ENCODE measurements around the gene JMJD7. TPM values are rescaled to one million over a fixed set of nuclear protein-coding genes. Genes with fewer than 3 reads are reported as not detected.
A peak's percentile ranks its signal among the peaks of the same experiment; 100 is the strongest.

Gene JMJD7
- total RNA-seq, 2 donors from 2014 or later = 12.0 to 16.6 TPM

GRCh38 chr15:41880156-41880877 lies 52.4 kb downstream of the JMJD7 start:
- Mint-ChIP-seq H3K27me3 (peaks cover 10% of the 10 kb centered on the region), H3K36me3 (ENCODE audit: low read depth) (no peaks in the 10 kb centered on the region), H3K4me1 (peaks cover 5% of the 10 kb centered on the region), H3K27ac (no peak overlapping the region), H3K9me3 (no peaks in the 10 kb centered on the region), H3K4me3 (no peak overlapping the region)
- ATAC-seq (replicated peaks) = no peak

- no peaks in the 10 kb centered on the region for H3K36me3 Mint-ChIP-seq (ENCODE audit: low read depth)
- no peak overlapping the region for H3K27ac Mint-ChIP-seq
- peaks cover 10% of the 10 kb centered on the region for H3K27me3 Mint-ChIP-seq
Observed at GRCh38 chr15:41881086-41881485, 53.2 kb downstream of the JMJD7 start.

GRCh38 chr15:41881550-41881919 lies 53.6 kb downstream of the JMJD7 start:
- peak overlapping the region; percentile 45 for H3K4me3 Mint-ChIP-seq
- peaks cover 8% of the 10 kb centered on the region for H3K4me1 Mint-ChIP-seq
- peaks cover 10% of the 10 kb centered on the region for H3K27me3 Mint-ChIP-seq
- no peaks in the 10 kb centered on the region for H3K36me3 Mint-ChIP-seq (ENCODE audit: low read depth)
- no peaks in the 10 kb centered on the region for H3K9me3 Mint-ChIP-seq
- no peak for ATAC-seq (replicated peaks)
- H3K27ac Mint-ChIP-seq = no peak overlapping the region

More at GRCh38 chr15:41881086-41881485, 53.2 kb downstream of the JMJD7 start:
- Mint-ChIP-seq H3K4me1 (peaks cover 8% of the 10 kb centered on the region), H3K9me3 (no peaks in the 10 kb centered on the region), H3K4me3 (peak overlapping the region; percentile 45)
- ATAC-seq (replicated peaks) = no peak

- Mint-ChIP-seq H3K27ac (no peak overlapping the region), H3K36me3 (ENCODE audit: low read depth) (no peaks in the 10 kb centered on the region), H3K4me1 (peaks cover 8% of the 10 kb centered on the region), H3K4me3 (no peak overlapping the region), H3K27me3 (peaks cover 10% of the 10 kb centered on the region), H3K9me3 (no peaks in the 10 kb centered on the region)
- peak; percentile 35 for ATAC-seq (replicated peaks)
Observed at GRCh38 chr15:41881920-41882688, 54.2 kb downstream of the JMJD7 start.

DNA sequence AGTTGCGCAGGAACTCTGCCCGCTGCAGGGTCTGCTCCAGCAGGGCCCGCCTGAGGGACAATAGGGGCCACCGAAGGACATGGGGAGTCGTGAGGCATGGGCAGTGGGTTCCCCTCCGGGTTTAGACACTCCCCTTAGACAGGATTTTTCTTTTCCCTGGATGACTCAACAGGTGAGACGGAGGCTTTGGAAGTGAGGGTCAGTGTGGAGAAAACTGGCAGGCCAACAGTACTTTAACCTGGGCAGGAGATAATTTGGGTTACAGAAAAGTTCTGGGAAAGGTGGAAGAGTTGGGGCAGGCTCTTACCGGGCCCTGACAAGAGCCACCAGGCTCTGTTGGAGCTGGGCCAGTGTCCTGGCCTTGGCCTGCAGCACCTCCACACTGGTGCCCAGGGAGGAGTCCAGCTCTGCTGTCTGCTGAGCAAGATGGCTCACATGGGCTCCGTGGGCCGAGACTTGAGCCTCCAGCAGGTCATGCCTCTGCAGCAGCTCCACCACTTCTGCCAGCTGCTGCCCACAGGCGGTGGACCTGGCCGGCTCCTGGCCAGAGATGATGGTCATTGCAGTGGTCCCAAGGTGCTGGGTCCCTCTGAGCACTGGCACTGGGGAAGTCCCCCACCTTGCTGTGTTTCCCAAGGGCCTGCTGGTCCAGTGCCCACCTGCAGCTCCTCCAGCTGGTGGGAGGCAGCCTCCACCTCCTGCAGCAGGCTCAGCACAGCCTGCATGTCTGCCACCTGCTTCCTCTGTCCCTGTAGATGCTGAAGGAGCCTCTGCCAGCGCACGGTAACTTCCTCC lies 55.0 kb downstream of the JMJD7 start:
- ATAC-seq (replicated peaks) = no peak

DNA sequence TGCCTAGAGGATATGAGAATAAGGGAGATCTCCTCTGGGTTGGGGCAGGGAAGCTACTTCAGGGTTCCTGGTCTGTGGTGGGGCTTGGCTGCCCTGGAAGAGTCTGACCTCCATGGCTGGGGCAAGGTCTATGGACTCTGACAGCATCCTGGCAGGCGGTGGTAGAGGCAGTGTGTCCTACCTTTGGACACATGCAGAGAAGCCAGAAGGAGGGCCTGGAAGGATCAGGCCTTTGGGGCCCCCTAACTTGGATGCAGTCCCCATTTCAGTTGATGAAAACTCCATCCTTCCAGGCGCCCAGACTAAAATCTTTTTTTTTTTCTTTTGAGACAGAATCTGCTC lies 55.6 kb downstream of the JMJD7 start:
- peaks cover 9% of the 10 kb centered on the region for H3K4me1 Mint-ChIP-seq
- no peaks in the 10 kb centered on the region for H3K36me3 Mint-ChIP-seq (ENCODE audit: low read depth)
- H3K4me3 Mint-ChIP-seq = no peak overlapping the region
- ATAC-seq (replicated peaks) = no peak
- H3K9me3 Mint-ChIP-seq = no peaks in the 10 kb centered on the region
- H3K27me3 Mint-ChIP-seq = peaks cover 10% of the 10 kb centered on the region
- H3K27ac Mint-ChIP-seq = no peak overlapping the region

More for the DNA sequence above, 55.0 kb downstream of the JMJD7 start:
- no peaks in the 10 kb centered on the region for H3K36me3 Mint-ChIP-seq (ENCODE audit: low read depth)
- peaks cover 8% of the 10 kb centered on the region for H3K4me1 Mint-ChIP-seq
- no peak overlapping the region for H3K27ac Mint-ChIP-seq
- H3K9me3 Mint-ChIP-seq = no peaks in the 10 kb centered on the region
- peaks cover 10% of the 10 kb centered on the region for H3K27me3 Mint-ChIP-seq
- H3K4me3 Mint-ChIP-seq = no peak overlapping the region

DNA sequence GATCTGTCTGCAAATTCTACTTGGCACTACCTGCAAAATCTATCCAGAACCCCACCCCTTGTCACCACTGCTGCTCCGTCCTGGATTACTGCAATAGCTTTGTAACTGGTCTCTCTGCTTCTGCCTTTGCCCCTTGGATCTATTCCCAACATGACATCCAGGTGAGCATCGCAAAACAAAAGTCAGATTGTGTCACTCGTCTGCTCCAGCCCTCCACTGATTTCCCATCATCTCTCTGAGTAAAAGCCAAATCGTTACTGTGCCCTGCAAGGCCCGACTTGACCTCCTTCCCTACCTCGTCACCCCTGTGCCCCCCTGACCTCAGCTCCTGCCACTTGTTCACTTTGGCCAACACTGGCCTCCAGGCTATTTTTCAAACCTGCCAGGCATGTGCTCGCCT lies 56.6 kb downstream of the JMJD7 start:
- H3K4me3 Mint-ChIP-seq = no peak overlapping the region
- no peaks in the 10 kb centered on the region for H3K36me3 Mint-ChIP-seq (ENCODE audit: low read depth)
- peaks cover 14% of the 10 kb centered on the region for H3K4me1 Mint-ChIP-seq
- peaks cover 10% of the 10 kb centered on the region for H3K27me3 Mint-ChIP-seq
- no peaks in the 10 kb centered on the region for H3K9me3 Mint-ChIP-seq
- H3K27ac Mint-ChIP-seq = no peak overlapping the region
- ATAC-seq (replicated peaks) = no peak

DNA sequence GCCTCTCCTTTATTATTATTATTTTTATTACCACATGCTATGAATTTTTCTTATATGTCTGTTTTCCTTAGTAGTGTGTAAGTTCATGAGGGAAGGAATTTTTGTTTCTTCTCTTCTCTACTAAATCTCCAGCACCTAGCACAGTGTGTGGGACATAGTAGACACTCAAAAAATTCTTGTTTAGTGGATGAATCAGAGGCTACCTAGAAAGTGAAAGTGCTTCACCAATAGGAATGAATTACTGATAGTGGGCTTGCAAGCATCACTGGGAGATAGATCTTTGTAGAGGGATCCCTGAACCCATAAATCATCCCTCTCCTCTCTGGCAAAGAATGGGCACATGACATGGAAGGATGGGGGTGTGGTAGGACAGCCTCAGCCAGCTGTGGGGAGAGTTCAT lies 57.4 kb downstream of the JMJD7 start:
- H3K4me1 Mint-ChIP-seq = peaks cover 14% of the 10 kb centered on the region
- H3K27ac Mint-ChIP-seq = peak overlapping the region; percentile 41
- no peaks in the 10 kb centered on the region for H3K9me3 Mint-ChIP-seq
- no peak for ATAC-seq (replicated peaks)
- H3K4me3 Mint-ChIP-seq = no peak overlapping the region
- no peaks in the 10 kb centered on the region for H3K36me3 Mint-ChIP-seq (ENCODE audit: low read depth)
- H3K27me3 Mint-ChIP-seq = peaks cover 10% of the 10 kb centered on the region

DNA sequence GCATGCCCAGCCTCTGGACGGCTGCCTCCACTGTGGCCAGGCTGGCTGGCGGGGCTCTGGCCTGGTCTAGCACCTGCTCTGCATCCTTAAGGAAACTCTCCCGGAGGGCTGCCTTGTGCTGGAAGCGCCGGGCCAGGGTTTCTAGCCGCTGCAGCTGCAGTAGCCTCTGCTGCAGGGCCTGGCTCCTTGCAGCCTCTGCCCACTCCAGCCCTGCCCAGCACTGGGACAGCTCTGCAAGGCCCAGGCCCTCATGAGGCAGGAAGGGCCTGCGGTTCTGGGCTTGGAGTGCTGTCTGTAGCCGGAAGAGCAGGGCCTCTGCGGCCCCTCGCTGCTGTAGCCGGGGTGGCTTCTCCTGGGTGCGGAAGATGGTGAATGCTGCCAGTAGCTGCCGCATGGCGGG lies 57.9 kb downstream of the JMJD7 start:
- no peak for ATAC-seq (replicated peaks)
- no peaks in the 10 kb centered on the region for H3K9me3 Mint-ChIP-seq
- H3K27ac Mint-ChIP-seq = no peak overlapping the region
- peaks cover 14% of the 10 kb centered on the region for H3K4me1 Mint-ChIP-seq
- H3K27me3 Mint-ChIP-seq = peaks cover 6% of the 10 kb centered on the region
- H3K4me3 Mint-ChIP-seq = no peak overlapping the region
- no peaks in the 10 kb centered on the region for H3K36me3 Mint-ChIP-seq (ENCODE audit: low read depth)

- ATAC-seq (replicated peaks) = no peak
- Mint-ChIP-seq H3K27me3 (no peaks in the 10 kb centered on the region), H3K4me3 (no peak overlapping the region), H3K9me3 (no peaks in the 10 kb centered on the region), H3K36me3 (ENCODE audit: low read depth) (no peaks in the 10 kb centered on the region), H3K27ac (no peak overlapping the region), H3K4me1 (peaks cover 9% of the 10 kb centered on the region)
Observed at GRCh38 chr15:41886741-41887140, 58.8 kb downstream of the JMJD7 start.

GRCh38 chr15:41887161-41887560 lies 59.3 kb downstream of the JMJD7 start:
- Mint-ChIP-seq H3K27ac (peak overlapping the region; percentile 46), H3K9me3 (no peaks in the 10 kb centered on the region), H3K4me1 (peaks cover 9% of the 10 kb centered on the region), H3K27me3 (no peaks in the 10 kb centered on the region), H3K4me3 (no peak overlapping the region), H3K36me3 (ENCODE audit: low read depth) (no peaks in the 10 kb centered on the region)
- ATAC-seq (replicated peaks) = no peak

Other genes with a start within 250 kb of the JMJD7 start
- 10 to 100 TPM; 36.4 to 36.6 TPM for gene MGA, start 167.7 kb upstream of the JMJD7 start, total RNA-seq
- gene MAPKBP1, start 53.6 kb upstream of the JMJD7 start, total RNA-seq = 10 to 100 TPM; 33.7 to 45.5 TPM
- gene PLA2G4B, start 10.8 kb downstream of the JMJD7 start, total RNA-seq = 1 to 10 TPM; 2.7 to 8.3 TPM
- gene SPTBN5, start 66.0 kb downstream of the JMJD7 start, total RNA-seq = 1 to 10 TPM; 2.4 to 4.9 TPM
- gene EHD4, start 144.5 kb downstream of the JMJD7 start, total RNA-seq = 10 to 100 TPM; 51.0 to 56.3 TPM
- under 1 TPM in 1 of 2 donors, not detected in 1; 0.13 TPM for gene PLA2G4E, start 192.9 kb downstream of the JMJD7 start, total RNA-seq